ENCODE data around the gene NDEL1.
A peak's percentile ranks its signal among the peaks of the same experiment; 100 is the strongest.

Gene NDEL1

DNA sequence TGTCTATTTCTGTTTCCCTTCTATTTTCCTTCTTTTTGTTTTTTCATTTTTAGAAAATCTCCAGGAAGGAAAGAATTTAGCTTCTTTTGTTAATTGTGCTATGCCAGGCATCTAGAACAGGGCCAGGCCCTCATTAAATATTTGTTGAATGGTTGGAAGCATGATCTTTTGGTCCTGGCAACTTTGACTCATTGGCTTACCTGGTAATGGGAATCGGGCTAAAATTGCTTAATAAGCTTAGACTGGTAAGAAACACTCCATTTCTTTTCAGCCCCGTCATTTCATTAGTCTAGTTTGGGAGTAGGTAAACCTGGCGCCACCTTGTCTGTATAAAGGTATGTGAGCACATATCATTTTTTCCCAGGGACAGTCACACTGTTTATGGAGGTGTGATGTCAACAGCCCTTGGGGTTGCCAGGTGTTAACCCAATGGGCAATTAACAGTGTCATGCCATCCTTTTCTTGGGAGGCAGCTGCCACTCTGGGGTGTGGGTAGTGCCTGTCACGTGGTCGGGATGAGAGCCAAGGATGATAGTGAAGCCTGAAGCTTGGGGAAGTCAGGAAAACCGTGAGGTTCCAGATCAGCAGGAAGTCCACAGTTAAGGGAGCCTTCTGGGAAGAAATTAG is 9.5 kb upstream of the NDEL1 start:
- H3K4me3 ChIP-seq (ENCODE audit: low read depth, low read length) = no peak overlapping the region
- no peak for DNase-seq (ENCODE audit: low read depth)
- TF ChIP-seq CTCF (IDR thresholded peaks at IDR 0.05; ENCODE audit: low read depth, low read length, missing control alignments) = no peak

GRCh38 chr17:8426802-8427201 is 8.9 kb upstream of the NDEL1 start:
- no peak overlapping the region for H3K4me3 ChIP-seq (ENCODE audit: low read depth, low read length)
- no peak for DNase-seq (ENCODE audit: low read depth)
- TF ChIP-seq CTCF (IDR thresholded peaks at IDR 0.05; ENCODE audit: low read depth, low read length, missing control alignments) = no peak

GRCh38 chr17:8430966-8431365 is 4.7 kb upstream of the NDEL1 start:
- H3K4me3 ChIP-seq (ENCODE audit: low read depth, low read length) = no peak overlapping the region
- no peak for TF ChIP-seq CTCF (IDR thresholded peaks at IDR 0.05; ENCODE audit: low read depth, low read length, missing control alignments)
- DNase-seq (ENCODE audit: low read depth) = no peak

GRCh38 chr17:8436169-8436843 is 622 bp downstream of the NDEL1 start:
- no peak for TF ChIP-seq CTCF (IDR thresholded peaks at IDR 0.05; ENCODE audit: low read depth, low read length, missing control alignments)
- DNase-seq (ENCODE audit: low read depth) = no peak

GRCh38 chr17:8436844-8437171 is 1.1 kb downstream of the NDEL1 start:
- no peak for TF ChIP-seq CTCF (IDR thresholded peaks at IDR 0.05; ENCODE audit: low read depth, low read length, missing control alignments)
- peak overlapping the region; percentile 96 for H3K4me3 ChIP-seq (ENCODE audit: low read depth, low read length)
- no peak for DNase-seq (ENCODE audit: low read depth)

More at GRCh38 chr17:8436169-8436843, 622 bp downstream of the NDEL1 start:
- H3K4me3 ChIP-seq (ENCODE audit: low read depth, low read length) = peak overlapping the region; percentile 96

DNA sequence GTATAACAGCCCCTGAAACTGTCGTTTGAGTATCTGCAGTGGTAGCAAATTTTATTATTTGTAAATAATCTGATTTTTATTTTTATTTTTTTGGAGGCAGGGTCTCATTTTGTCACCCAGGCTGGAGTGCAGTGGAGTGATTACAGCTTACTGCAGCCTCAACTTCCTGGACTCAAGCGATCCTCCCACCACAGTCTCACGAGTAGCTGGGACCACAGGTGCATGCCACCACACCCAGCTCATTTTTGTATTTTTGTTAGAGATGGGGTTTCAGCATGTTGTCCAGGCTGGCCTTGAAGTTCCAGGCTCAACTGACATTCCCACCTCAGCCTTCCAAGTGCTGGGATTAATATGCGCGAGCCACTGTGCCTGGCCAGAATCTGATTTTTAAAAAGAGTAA is 2.8 kb downstream of the NDEL1 start:
- no peak for DNase-seq (ENCODE audit: low read depth)

More for the DNA sequence above, 2.8 kb downstream of the NDEL1 start:
- no peak overlapping the region for H3K4me3 ChIP-seq (ENCODE audit: low read depth, low read length)
- TF ChIP-seq CTCF (IDR thresholded peaks at IDR 0.05; ENCODE audit: low read depth, low read length, missing control alignments) = no peak
